NCI-H82 (cell line): ENCODE data around the gene BNIP3.
A peak's percentile ranks its signal among the peaks of the same experiment; 100 is the strongest.
"Not testable (repeated sequence)": the region's sequence is repeated elsewhere in the genome, so short reads cannot be mapped to it uniquely, and the experiment has no call there.

Experiments used
- DNase-seq: peaks from one replicate; lab custom pipeline; 2025; lab: John Stamatoyannopoulos, UW

The BNIP3 gene

DNA sequence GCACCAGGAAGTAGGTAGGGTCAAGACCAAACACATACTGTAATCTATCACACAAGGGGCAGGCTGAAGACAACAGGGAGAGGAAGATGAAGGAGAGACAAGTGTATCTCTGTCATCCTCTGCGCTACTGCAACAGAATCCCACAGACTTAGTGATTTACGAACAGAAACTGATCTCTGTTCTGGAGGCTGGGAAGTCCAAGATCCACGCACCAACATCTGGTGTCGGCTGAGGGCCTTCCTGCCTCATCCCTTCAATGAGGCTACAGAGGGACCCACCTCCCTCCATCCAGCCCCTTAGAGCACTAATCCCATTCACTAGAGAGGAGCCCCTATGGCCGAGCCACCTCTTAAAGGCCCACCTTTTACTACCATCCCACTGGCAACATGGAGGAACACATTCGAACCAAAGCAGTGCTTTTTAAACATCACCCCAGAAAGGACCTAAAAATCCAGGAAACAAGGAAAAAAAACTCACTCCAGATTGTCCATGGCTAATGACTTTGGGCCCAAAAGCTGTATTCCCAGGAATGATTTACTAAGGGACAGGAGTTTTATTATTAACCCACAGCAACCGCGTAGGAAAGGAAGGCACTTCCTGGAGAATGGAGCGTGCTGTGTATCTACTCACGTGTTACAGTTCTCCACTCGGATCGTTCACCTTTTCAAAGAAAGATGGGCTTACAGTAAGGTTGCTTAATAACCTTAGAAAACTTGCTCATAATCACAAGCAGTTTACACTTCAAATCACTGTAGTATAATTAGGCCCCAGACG is 4.2 kb downstream of the BNIP3 start:
- peak; percentile 25 for DNase-seq

GRCh38 chr10:131975796-131976195 is 5.9 kb downstream of the BNIP3 start:
- DNase-seq = no peak

DNA sequence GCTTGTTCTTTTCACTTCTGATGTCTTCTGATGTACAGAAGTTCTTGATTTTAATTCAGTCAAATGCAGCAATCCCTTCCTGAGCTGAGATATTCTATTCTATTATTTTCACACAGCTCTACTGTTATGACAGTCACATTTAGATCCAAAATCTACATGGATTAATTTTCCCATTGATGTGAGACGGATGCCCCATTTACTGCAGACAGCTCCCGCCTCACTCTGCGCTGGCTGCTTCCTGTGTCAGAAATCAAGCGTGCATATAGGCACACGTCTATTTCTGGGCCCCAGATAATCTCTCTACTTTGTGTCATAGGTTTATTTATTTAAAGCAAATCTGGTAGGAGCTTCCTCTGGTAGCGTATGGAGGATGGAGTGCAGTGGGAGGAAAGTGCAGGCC is 6.7 kb downstream of the BNIP3 start:
- no peak for DNase-seq

- no peak for DNase-seq
Observed at GRCh38 chr10:131974034-131974817, 7.5 kb downstream of the BNIP3 start.

- DNase-seq = no peak
Observed at GRCh38 chr10:131973160-131973951, 8.4 kb downstream of the BNIP3 start.

DNA sequence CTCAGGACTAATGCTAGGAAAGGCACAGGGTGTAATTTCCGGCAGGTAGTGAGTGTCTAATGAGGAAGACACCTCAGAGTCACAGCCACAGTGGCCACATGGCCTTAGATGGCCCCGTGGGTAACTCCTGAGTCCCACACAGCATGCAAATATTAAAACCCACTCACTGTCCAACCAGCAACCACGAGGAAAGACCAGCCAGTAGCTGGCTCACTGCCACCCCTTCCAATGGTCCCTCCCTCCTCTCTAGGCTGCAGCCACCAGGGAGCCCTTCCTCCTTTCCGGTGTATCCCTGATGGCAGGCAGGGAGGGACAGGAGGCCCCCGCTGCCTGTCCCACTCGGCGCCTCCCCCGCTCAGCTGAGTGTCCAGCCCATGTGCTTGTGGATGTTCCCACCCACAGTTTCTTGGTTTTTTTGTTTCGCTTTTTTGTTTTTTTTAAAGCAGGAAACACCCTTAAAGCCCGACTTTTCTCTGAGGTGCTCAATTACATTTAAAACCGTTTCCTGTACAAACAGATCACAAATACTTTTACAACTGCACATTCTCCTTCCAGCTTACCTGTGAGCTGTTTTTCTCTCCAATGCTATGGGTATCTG is 9.2 kb downstream of the BNIP3 start:
- DNase-seq = no peak

DNA sequence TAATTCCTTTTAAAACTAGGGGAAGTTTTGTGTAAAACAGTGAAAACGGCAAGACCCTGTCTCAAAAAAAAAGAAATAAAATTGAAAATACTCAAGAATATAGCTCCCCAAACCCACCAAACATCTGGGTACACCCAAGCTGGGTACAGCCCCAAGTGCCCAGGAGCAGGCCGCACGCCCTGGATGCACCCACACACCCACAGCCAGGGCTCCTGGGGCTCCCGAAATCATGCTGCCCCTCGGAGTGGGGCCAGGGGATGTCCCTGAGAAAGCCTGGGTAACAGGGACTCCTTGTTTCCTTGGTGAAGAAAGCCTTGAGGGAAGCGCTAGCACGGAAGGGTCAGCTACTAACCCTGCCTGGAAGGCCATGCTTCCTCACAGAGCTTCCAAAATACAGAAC is 10.1 kb downstream of the BNIP3 start:
- no peak for DNase-seq

GRCh38 chr10:131970946-131971345 is 10.8 kb downstream of the BNIP3 start:
- no peak for DNase-seq

DNA sequence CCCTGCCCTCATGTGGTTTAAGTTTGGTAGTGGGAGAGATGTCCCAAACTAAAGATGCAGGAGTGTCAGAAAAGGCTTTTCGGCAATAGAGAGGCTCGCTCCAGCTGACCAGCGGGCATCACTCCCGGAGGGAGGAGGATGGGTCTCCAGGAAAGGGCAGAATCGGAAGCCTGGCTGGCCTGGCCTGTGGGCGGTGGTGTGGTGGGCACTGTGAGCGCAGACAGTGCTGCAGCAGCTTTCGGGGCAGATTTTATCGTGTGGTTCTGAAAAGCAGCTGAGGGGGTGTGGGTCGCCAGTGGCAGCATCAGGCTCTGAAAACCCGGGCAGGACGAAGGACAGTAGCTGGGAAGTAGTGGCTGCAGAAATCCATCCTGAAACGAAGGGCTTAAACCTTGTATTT is 12.8 kb downstream of the BNIP3 start:
- no peak for DNase-seq

GRCh38 chr10:131964298-131964697 is 17.4 kb downstream of the BNIP3 start:
- no peak for DNase-seq

- DNase-seq = no peak
Observed at GRCh38 chr10:131963811-131964210, 17.9 kb downstream of the BNIP3 start.

DNA sequence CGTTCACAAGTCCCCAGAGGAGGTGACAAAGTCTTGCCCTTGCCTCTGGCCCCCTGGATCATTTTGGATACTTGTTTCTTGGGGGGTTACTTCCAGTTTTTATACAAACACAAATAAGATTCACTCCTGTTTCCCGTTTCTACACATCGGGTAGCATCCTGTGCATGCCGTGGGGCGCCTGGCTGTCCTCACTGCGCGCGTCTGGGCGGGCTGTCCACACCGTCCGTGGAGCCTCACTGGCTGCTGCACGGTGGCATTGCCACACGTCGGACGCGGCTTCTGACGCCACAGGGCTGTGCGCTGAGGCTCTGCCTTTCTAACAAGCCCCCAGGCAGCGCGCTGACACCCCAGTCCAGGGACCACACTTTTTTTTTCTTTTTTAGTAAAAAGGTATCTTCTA is 18.4 kb downstream of the BNIP3 start:
- no peak for DNase-seq

- DNase-seq = peak; percentile 47
Observed at GRCh38 chr10:131961777-131962662, 19.7 kb downstream of the BNIP3 start.

- DNase-seq = no peak
Observed at GRCh38 chr10:131961047-131961776, 20.5 kb downstream of the BNIP3 start.

DNA sequence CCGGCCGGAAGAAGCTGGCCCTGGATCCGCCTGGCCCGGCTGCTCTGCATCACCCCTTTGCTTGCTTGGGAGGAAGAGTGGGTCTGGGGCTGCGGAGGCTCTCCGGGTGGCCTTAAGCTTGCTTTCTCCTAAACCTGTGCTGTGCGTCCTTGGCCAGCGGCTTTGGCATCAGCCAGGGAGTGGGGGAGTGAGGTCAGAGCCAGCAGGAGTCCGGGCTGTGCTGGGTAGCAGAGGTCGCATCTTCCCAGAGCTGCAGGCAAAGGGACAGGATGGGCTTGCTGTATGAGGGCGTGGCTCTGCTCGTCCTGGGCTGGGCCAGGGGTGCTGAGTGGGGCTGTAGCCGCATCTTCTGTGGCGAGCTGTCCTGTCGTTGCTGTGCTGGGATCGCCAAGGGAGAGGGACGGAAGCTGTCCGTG is 21.1 kb downstream of the BNIP3 start:
- no peak for DNase-seq

GRCh38 chr10:131959841-131960240 is 21.9 kb downstream of the BNIP3 start:
- DNase-seq = no peak

GRCh38 chr10:131955591-131956340 is 26.0 kb downstream of the BNIP3 start:
- DNase-seq = no peak

GRCh38 chr10:131954356-131954965 is 27.3 kb downstream of the BNIP3 start:
- no peak for DNase-seq

DNA sequence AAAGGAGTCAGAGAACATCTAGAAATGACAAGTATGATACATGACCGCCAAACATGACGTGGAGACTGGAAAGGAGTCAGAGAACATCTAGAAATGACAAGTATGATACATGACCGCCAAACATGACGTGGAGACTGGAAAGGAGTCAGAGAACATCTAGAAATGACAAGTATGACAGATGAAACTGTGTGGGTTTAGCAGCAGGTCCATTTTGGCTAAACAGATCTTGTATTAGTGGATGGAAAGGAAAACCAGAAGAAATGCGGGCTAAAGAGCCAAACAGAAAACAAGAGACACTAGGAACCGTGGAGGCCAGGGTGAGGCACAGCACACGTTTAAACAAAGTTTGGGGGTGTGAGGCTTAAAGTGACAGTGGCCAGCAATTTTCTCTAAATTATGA is 31.8 kb downstream of the BNIP3 start:
- not testable (repeated sequence) for DNase-seq
